ENCODE results near the gene IRF9. TPM values are rescaled to one million over a fixed set of nuclear protein-coding genes. Genes with fewer than 3 reads are reported as not detected.

The IRF9 gene
- total and polyA plus RNA-seq, 2 of the 4 experiments (the other 2 are of a cell fraction), result 25.6 to 34.6 TPM

GRCh38 chr14:24176599-24176998 is 15.5 kb downstream of the IRF9 start:
- in situ Hi-C loops (cut with MboI; ENCODE audit: low sequenced_read_pairs), result no loop called here

More at GRCh38 chr14:24176599-24176998, 15.5 kb downstream of the IRF9 start:
- no peak overlapping the region for H2AFZ ChIP-seq (replicated peaks; ENCODE audit: low read length, poor library complexity)
- H3K9me1 ChIP-seq (ENCODE audit: insufficient read depth, low read length), result no peaks in the 10 kb centered on the region
- no peak overlapping the region for H2BK5ac ChIP-seq (ENCODE audit: low read depth, low read length, poor library complexity, severe bottlenecking)
- no peak overlapping the region for H3K4ac ChIP-seq (ENCODE audit: low read depth, low read length)
- no peak overlapping the region for H4K91ac ChIP-seq (ENCODE audit: insufficient read depth, low read depth, low read length)
- ATAC-seq (ENCODE audit: low read depth), result no peak
- H4K8ac ChIP-seq (ENCODE audit: low read depth in 2 of 2, low read length in 2 of 2), result no peak overlapping the region
- peaks cover 55% of the 10 kb centered on the region for H3K36me3 ChIP-seq (ENCODE audit: control insufficient read depth, insufficient read depth, low read length)
- no peak overlapping the region for H3K9ac ChIP-seq (ENCODE audit: low read depth, low read length)
- no peak overlapping the region for H2AK5ac ChIP-seq (ENCODE audit: low read depth, low read length)
- POLR2A ChIA-PET (ENCODE audit: unreplicated experiment), result no interaction called here
- H3K79me1 ChIP-seq (ENCODE audit: low read depth in 1 of 2, low read length in 2 of 2), result no peaks in the 10 kb centered on the region; a peak in 1 of 4 replicates
- H3K9me3 ChIP-seq (ENCODE audit: control insufficient read depth, insufficient read depth, low read length), result no peaks in the 10 kb centered on the region
- intact Hi-C loops (cut with micrococcal nuclease) (no loop called here), dilution Hi-C loops (cut with HindIII; ENCODE audit: low sequenced_read_pairs, unreplicated experiment) (no loop called here)
- H3K14ac ChIP-seq (replicated peaks; ENCODE audit: low read depth, low read length), result no peak overlapping the region
- no peak overlapping the region for H2BK15ac ChIP-seq (ENCODE audit: low read depth, low read length)
- H3K4me1 ChIP-seq (ENCODE audit: control insufficient read depth, insufficient read depth, low read length), result peaks cover 2% of the 10 kb centered on the region; the same call in 1 of the 2 replicates
- H3K4me2 ChIP-seq (ENCODE audit: low read depth, low read length), result no peak overlapping the region
- no peak overlapping the region for H2AK9ac ChIP-seq (replicated peaks; ENCODE audit: low read depth, low read length, poor library complexity)
- CTCF ChIA-PET, result interaction anchor here (0.7 kb wide), 1 partner anchor 15 kb away, joined by 3 read pairs; the partner anchor contains the start of gene IRF9
- no peak overlapping the region for H2BK20ac ChIP-seq (ENCODE audit: low read depth, low read length)
- H4K5ac ChIP-seq (ENCODE audit: low read depth, low read length), result no peak overlapping the region
- no peak for DNase-seq
- H3K4me3 ChIP-seq (ENCODE audit: insufficient read depth, low read depth, low read length), result no peak overlapping the region
- H3K27ac ChIP-seq (ENCODE audit: insufficient read depth, low read length), result no peak overlapping the region
- H3K27me3 ChIP-seq (ENCODE audit: control insufficient read depth, insufficient read depth, low read length), result no peaks in the 10 kb centered on the region
- TF ChIP-seq MAFK (IDR thresholded peaks at IDR 0.05; ENCODE audit: low read depth, low read length) (no peak), SMC3 (IDR thresholded peaks at IDR 0.05; ENCODE audit: low read depth, low read length) (no peak), FOS (IDR thresholded peaks at IDR 0.05; ENCODE audit: low read depth, low read length) (no peak), CEBPB (IDR thresholded peaks at IDR 0.05; ENCODE audit: low read depth, low read length) (no peak), ELK1 (IDR thresholded peaks at IDR 0.05; ENCODE audit: borderline replicate concordance, low read depth, low read length) (no peak), CHD1 (IDR thresholded peaks at IDR 0.05; ENCODE audit: low read depth, low read length) (no peak), POLR2A (IDR thresholded peaks at IDR 0.05; ENCODE audit: low read depth, low read length) (no peak), RAD21 (IDR thresholded peaks at IDR 0.05; ENCODE audit: low read length) (no peak), MAZ (IDR thresholded peaks at IDR 0.05; ENCODE audit: borderline replicate concordance, low read depth, low read length) (no peak), CTCF (conservative IDR thresholded peaks at IDR 0.05; ENCODE audit: low read depth, low read length) (no peak), RCOR1 (IDR thresholded peaks at IDR 0.05; ENCODE audit: insufficient replicate concordance, low read length) (no peak)
- no peak overlapping the region for H3K23ac ChIP-seq (ENCODE audit: low read depth, low read length)
- H3K56ac ChIP-seq (ENCODE audit: extremely low read depth, insufficient read depth, low read length), result no peak overlapping the region
- H3K18ac ChIP-seq (ENCODE audit: low read depth, low read length), result no peak overlapping the region
- no peak overlapping the region for H2BK120ac ChIP-seq (ENCODE audit: low read depth, low read length)
- no TSS peak for BruUV-seq (replicated peaks)
- 100% methylated on average over 4 of the region's 5 CpGs; no CpG with 5 or more reads in 1 of the 2 experiments for WGBS, 2 experiments (ENCODE audit: extremely low coverage in 2 of 2, insufficient read length in 1 of 2)
- no peaks in the 10 kb centered on the region for H4K20me1 ChIP-seq (ENCODE audit: insufficient read depth, low read length)

Data from IMR-90 (cell line).